Measurements from ENCODE around the gene ESYT3.

GRCh38 chr3:138491971-138492370, 57.6 kb downstream of the ESYT3 start:
- TF ChIP-seq CTCF (IDR thresholded peaks at IDR 0.05 in 4 of 5, conservative IDR thresholded peaks at IDR 0.05 in 1 of 5) (no peak), POLR2A (IDR thresholded peaks at IDR 0.05) (no peak)

Data from gastrocnemius medialis (tissue), 4 donors.